Stimulated activated naive CD8-positive, alpha-beta T cell treated with anti-CD3 and anti-CD28 coated beads, Interleukin-15, Interleukin-2, amounts not matched to agents 100 ng/mL and 50 ng/mL, for 24 hours (primary cell): Measurements from ENCODE around the gene HOXA3.
A peak's percentile ranks its signal among the peaks of the same experiment; 100 is the strongest.

Source experiments
- H3K27ac Mint-ChIP-seq: one replicate; pipeline ENCODE4 v1.8.0; 2021; ENCODE audit warnings: mild to moderate bottlenecking, mixed read lengths
- H3K27me3 Mint-ChIP-seq: one replicate; pipeline ENCODE4 v1.8.0; 2021; ENCODE audit warnings: mixed read lengths
- H3K36me3 Mint-ChIP-seq: one replicate; pipeline ENCODE4 v1.8.0; 2021; ENCODE audit warnings: low read depth, mixed read lengths
- H3K4me1 Mint-ChIP-seq: one replicate; pipeline ENCODE4 v1.8.0; 2021; ENCODE audit warnings: low read depth, mixed read lengths
- H3K4me3 Mint-ChIP-seq: one replicate; pipeline ENCODE4 v1.8.0; 2021; ENCODE audit warnings: mild to moderate bottlenecking, mixed read lengths
- H3K9me3 Mint-ChIP-seq: one replicate; pipeline ENCODE4 v1.8.0; 2021; ENCODE audit warnings: mixed read lengths

HOXA3 gene

GRCh38 chr7:27101171-27101956 lies 51.0 kb downstream of the HOXA3 start:
- Mint-ChIP-seq H3K27ac (no peak overlapping the region), H3K9me3 (no peaks in the 10 kb centered on the region), H3K36me3 (peaks cover 10% of the 10 kb centered on the region), H3K4me3 (no peak overlapping the region), H3K27me3 (peaks cover 85% of the 10 kb centered on the region), H3K4me1 (peaks cover 32% of the 10 kb centered on the region)

- no peak overlapping the region for H3K4me3 Mint-ChIP-seq
- H3K4me1 Mint-ChIP-seq, result peaks cover 34% of the 10 kb centered on the region
- no peaks in the 10 kb centered on the region for H3K9me3 Mint-ChIP-seq
- peaks cover 10% of the 10 kb centered on the region for H3K36me3 Mint-ChIP-seq
- H3K27me3 Mint-ChIP-seq, result peaks cover 85% of the 10 kb centered on the region
- H3K27ac Mint-ChIP-seq, result no peak overlapping the region
Measured at GRCh38 chr7:27100694-27101170, 51.7 kb downstream of the HOXA3 start.

- Mint-ChIP-seq H3K36me3 (peaks cover 10% of the 10 kb centered on the region), H3K27ac (no peak overlapping the region), H3K4me3 (no peak overlapping the region), H3K4me1 (peaks cover 44% of the 10 kb centered on the region), H3K27me3 (peaks cover 85% of the 10 kb centered on the region), H3K9me3 (no peaks in the 10 kb centered on the region)
Measured at GRCh38 chr7:27099453-27100370, 52.7 kb downstream of the HOXA3 start.

GRCh38 chr7:27098578-27099451 lies 53.6 kb downstream of the HOXA3 start:
- Mint-ChIP-seq H3K9me3 (no peaks in the 10 kb centered on the region), H3K27ac (no peak overlapping the region), H3K4me1 (peaks cover 47% of the 10 kb centered on the region), H3K4me3 (no peak overlapping the region), H3K36me3 (peaks cover 8% of the 10 kb centered on the region), H3K27me3 (peaks cover 85% of the 10 kb centered on the region)

GRCh38 chr7:27097686-27098577 lies 54.5 kb downstream of the HOXA3 start:
- Mint-ChIP-seq H3K4me1 (peaks cover 44% of the 10 kb centered on the region), H3K36me3 (peaks cover 7% of the 10 kb centered on the region), H3K27ac (no peak overlapping the region), H3K27me3 (peaks cover 83% of the 10 kb centered on the region), H3K9me3 (no peaks in the 10 kb centered on the region), H3K4me3 (peak overlapping the region; percentile 82)

- peaks cover 36% of the 10 kb centered on the region for H3K4me1 Mint-ChIP-seq
- peaks cover 7% of the 10 kb centered on the region for H3K36me3 Mint-ChIP-seq
- no peaks in the 10 kb centered on the region for H3K9me3 Mint-ChIP-seq
- peaks cover 85% of the 10 kb centered on the region for H3K27me3 Mint-ChIP-seq
- H3K27ac Mint-ChIP-seq, result no peak overlapping the region
- peak overlapping the region; percentile 82 for H3K4me3 Mint-ChIP-seq
Measured at GRCh38 chr7:27096768-27097514, 55.4 kb downstream of the HOXA3 start.

- H3K9me3 Mint-ChIP-seq, result no peaks in the 10 kb centered on the region
- peaks cover 7% of the 10 kb centered on the region for H3K36me3 Mint-ChIP-seq
- H3K27me3 Mint-ChIP-seq, result peaks cover 85% of the 10 kb centered on the region
- H3K4me3 Mint-ChIP-seq, result peak within 1 kb of the TSS; percentile 82
- no peak within 1 kb of the TSS for H3K27ac Mint-ChIP-seq
- H3K4me1 Mint-ChIP-seq, result peaks cover 32% of the 10 kb centered on the region
Measured at GRCh38 chr7:27095897-27096767, 56.3 kb downstream of the HOXA3 start, which contains the start of gene HOXA1. Gene HOXA1, minus strand, starts transcription at chr7:27096000. Its CDS starts 88 bp downstream, at chr7:27095912.

- H3K27me3 Mint-ChIP-seq, result peaks cover 85% of the 10 kb centered on the region
- peak overlapping the region; percentile 82 for H3K4me3 Mint-ChIP-seq
Measured at GRCh38 chr7:27095050-27095896, 57.1 kb downstream of the HOXA3 start.

GRCh38 chr7:27094304-27095049 lies 57.9 kb downstream of the HOXA3 start:
- no peak overlapping the region for H3K27ac Mint-ChIP-seq
- peaks cover 85% of the 10 kb centered on the region for H3K27me3 Mint-ChIP-seq
- peaks cover 32% of the 10 kb centered on the region for H3K4me1 Mint-ChIP-seq
- H3K36me3 Mint-ChIP-seq, result no peaks in the 10 kb centered on the region
- H3K4me3 Mint-ChIP-seq, result peak overlapping the region; percentile 82
- no peaks in the 10 kb centered on the region for H3K9me3 Mint-ChIP-seq

More at GRCh38 chr7:27095050-27095896, 57.1 kb downstream of the HOXA3 start:
- H3K27ac Mint-ChIP-seq, result no peak overlapping the region
- peaks cover 1% of the 10 kb centered on the region for H3K36me3 Mint-ChIP-seq
- no peaks in the 10 kb centered on the region for H3K9me3 Mint-ChIP-seq
- peaks cover 32% of the 10 kb centered on the region for H3K4me1 Mint-ChIP-seq

GRCh38 chr7:27093184-27093895 lies 59.0 kb downstream of the HOXA3 start:
- Mint-ChIP-seq H3K27ac (no peak overlapping the region), H3K4me1 (peaks cover 29% of the 10 kb centered on the region), H3K36me3 (no peaks in the 10 kb centered on the region), H3K4me3 (no peak overlapping the region), H3K27me3 (peaks cover 86% of the 10 kb centered on the region), H3K9me3 (no peaks in the 10 kb centered on the region)

- no peak overlapping the region for H3K4me3 Mint-ChIP-seq
- peaks cover 86% of the 10 kb centered on the region for H3K27me3 Mint-ChIP-seq
- peaks cover 23% of the 10 kb centered on the region for H3K4me1 Mint-ChIP-seq
- H3K36me3 Mint-ChIP-seq, result no peaks in the 10 kb centered on the region
- no peak overlapping the region for H3K27ac Mint-ChIP-seq
- H3K9me3 Mint-ChIP-seq, result no peaks in the 10 kb centered on the region
Measured at GRCh38 chr7:27092819-27093110, 59.6 kb downstream of the HOXA3 start.
